ENCODE measurements around the gene CEPT1.

DNA sequence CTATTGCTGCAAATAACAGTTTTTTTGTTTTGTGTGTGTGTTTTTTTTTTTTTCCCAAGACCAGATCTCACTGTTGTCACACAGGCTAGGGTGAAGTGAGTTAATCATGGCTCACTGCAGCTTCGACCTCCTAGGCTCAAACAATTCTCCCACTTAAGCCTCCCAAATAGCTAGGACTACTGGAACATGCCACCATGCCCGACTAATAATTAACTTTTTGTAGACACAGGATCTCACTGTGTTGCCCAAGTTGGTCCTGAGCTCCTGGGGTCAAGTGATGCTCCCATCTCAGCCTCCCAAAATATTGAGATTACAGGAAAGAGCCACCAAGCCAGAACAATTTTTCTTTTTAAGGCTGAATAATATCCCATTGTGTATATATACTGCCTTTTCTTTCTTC, 35.0 kb upstream of the CEPT1 start:
- TF ChIP-seq YY1 (IDR thresholded peaks at IDR 0.05; ENCODE audit: insufficient read depth, insufficient read length) (no peak), ZNF274 (IDR thresholded peaks at IDR 0.05; ENCODE audit: low read depth, low read length) (no peak), SUZ12 (IDR thresholded peaks at IDR 0.05; ENCODE audit: extremely low read depth, insufficient read depth, insufficient read length) (no peak)

Measured in NT2/D1 (cell line).